ENCODE measurements around the gene SLC39A7. TPM values are rescaled to one million over a fixed set of nuclear protein-coding genes. Genes with fewer than 3 reads are reported as not detected.

SLC39A7 gene
- total RNA-seq, 1 donor from 2014 or later, result 147 TPM

Small RNA genes within 50 kb of the gene (microRNA-seq; reads per million reads assigned to microRNA genes)
- 2.2 reads per million for gene MIR219A1

Other genes starting within 250 kb of the SLC39A7 start
- 1.5 and 2.0 TPM in 2 replicates for gene HLA-DMA, start 247.8 kb upstream of the SLC39A7 start, total RNA-seq (ENCODE audit: low replicate concordance)
- gene BRD2, start 232.3 kb upstream of the SLC39A7 start, total RNA-seq (ENCODE audit: low replicate concordance), result 212 and 241 TPM in 2 replicates
- gene HLA-DOA, start 191.3 kb upstream of the SLC39A7 start, total RNA-seq (ENCODE audit: low replicate concordance), result 0.52 and 2.5 TPM in 2 replicates
- 1.3 and 2.6 TPM in 2 replicates for gene HLA-DPA1, start 127.2 kb upstream of the SLC39A7 start, total RNA-seq (ENCODE audit: low replicate concordance)
- 10.9 and 27.3 TPM in 2 replicates for gene HLA-DPB1, start 124.9 kb upstream of the SLC39A7 start, total RNA-seq (ENCODE audit: low replicate concordance)
- gene COL11A2, start 8.4 kb upstream of the SLC39A7 start, total RNA-seq (ENCODE audit: low replicate concordance), result 1.3 and 11.9 TPM in 2 replicates
- gene RXRB, start 202 bp upstream of the SLC39A7 start, total RNA-seq (ENCODE audit: low replicate concordance), result 49.2 and 61.9 TPM in 2 replicates
- 13.9 and 15.7 TPM in 2 replicates for gene HSD17B8, start 3.8 kb downstream of the SLC39A7 start, total RNA-seq (ENCODE audit: low replicate concordance)
- gene RING1, start 7.6 kb downstream of the SLC39A7 start, total RNA-seq (ENCODE audit: low replicate concordance), result 44.5 and 60.4 TPM in 2 replicates
- 54.7 and 62.4 TPM in 2 replicates for gene VPS52, start 71.0 kb downstream of the SLC39A7 start, total RNA-seq (ENCODE audit: low replicate concordance)
- 3,043 and 3,480 TPM in 2 replicates for gene RPS18, start 71.2 kb downstream of the SLC39A7 start, total RNA-seq (ENCODE audit: low replicate concordance)
- 10.1 and 22.2 TPM in 2 replicates for gene B3GALT4, start 76.3 kb downstream of the SLC39A7 start, total RNA-seq (ENCODE audit: low replicate concordance)
- 53.1 and 67.4 TPM in 2 replicates for gene WDR46, start 88.4 kb downstream of the SLC39A7 start, total RNA-seq (ENCODE audit: low replicate concordance)
- 52.9 and 54.5 TPM in 2 replicates for gene PFDN6, start 88.7 kb downstream of the SLC39A7 start, total RNA-seq (ENCODE audit: low replicate concordance)
- 128 and 176 TPM in 2 replicates for gene RGL2, start 98.1 kb downstream of the SLC39A7 start, total RNA-seq (ENCODE audit: low replicate concordance)
- 71.4 and 93.5 TPM in 2 replicates for gene TAPBP, start 113.2 kb downstream of the SLC39A7 start, total RNA-seq (ENCODE audit: low replicate concordance)
- gene ZBTB22, start 116.9 kb downstream of the SLC39A7 start, total RNA-seq (ENCODE audit: low replicate concordance), result 21.1 and 22.2 TPM in 2 replicates
- 43.6 and 47.0 TPM in 2 replicates for gene DAXX, start 122.1 kb downstream of the SLC39A7 start, total RNA-seq (ENCODE audit: low replicate concordance)
- 28.0 and 67.7 TPM in 2 replicates for gene KIFC1, start 191.0 kb downstream of the SLC39A7 start, total RNA-seq (ENCODE audit: low replicate concordance)
- 23.8 and 49.6 TPM in 2 replicates for gene PHF1, start 210.1 kb downstream of the SLC39A7 start, total RNA-seq (ENCODE audit: low replicate concordance)
- 212 and 278 TPM in 2 replicates for gene CUTA, start 217.2 kb downstream of the SLC39A7 start, total RNA-seq (ENCODE audit: low replicate concordance)
- 18.4 and 74.1 TPM in 2 replicates for gene SYNGAP1, start 219.2 kb downstream of the SLC39A7 start, total RNA-seq (ENCODE audit: low replicate concordance)